Measurements from ENCODE around the gene PRKRIP1.

PRKRIP1 gene

DNA sequence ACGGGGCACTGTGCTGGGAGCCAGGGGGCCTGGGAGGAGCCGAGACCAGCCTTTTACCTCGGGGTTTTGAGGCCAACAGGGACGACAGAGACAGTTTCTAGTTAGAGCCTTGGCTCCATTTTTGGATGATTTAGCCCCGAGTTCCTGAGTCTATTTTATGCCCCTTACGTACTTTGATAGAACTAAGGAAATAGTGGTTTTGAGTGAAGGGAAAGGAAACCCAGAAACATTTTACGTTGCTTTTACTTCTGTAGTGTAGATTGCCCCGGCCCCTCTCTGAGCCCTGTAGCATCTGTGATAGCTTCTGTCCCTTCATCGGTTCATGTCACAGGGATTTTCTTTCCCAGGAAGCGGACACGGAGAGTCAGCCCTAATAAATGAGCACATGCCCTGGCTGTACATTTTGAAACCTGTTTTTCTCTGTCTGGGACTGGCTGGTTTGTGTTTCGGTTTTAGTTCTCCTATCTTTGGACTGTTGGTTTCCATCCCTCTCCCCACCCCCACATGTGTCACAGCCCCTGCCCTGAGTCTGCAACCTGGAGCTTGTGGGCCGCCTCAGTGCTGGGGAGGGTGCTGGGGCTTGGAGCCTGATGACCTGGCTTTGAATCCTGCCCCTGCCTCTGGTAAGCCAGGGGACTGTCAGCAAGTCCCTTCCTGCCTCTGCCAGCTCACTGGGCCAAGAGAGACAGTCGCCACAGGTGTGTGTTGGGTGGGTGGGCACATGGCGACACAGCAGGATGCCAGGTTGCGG, 30.3 kb downstream of the PRKRIP1 start:
- peak; percentile 95 for DNase-seq (ENCODE audit: low read depth)
- peak overlapping the region; percentile 65 for H3K4me3 ChIP-seq (ENCODE audit: low read depth, low read length)
- no peak for TF ChIP-seq CTCF (IDR thresholded peaks at IDR 0.05; ENCODE audit: insufficient read depth, low read depth, low read length, missing control alignments)

- no peak for TF ChIP-seq CTCF (IDR thresholded peaks at IDR 0.05; ENCODE audit: insufficient read depth, low read depth, low read length, missing control alignments)
- no peak for DNase-seq (ENCODE audit: low read depth)
- H3K4me3 ChIP-seq (ENCODE audit: low read depth, low read length): peak overlapping the region; percentile 65
Measured at GRCh38 chr7:102427019-102427405, 30.8 kb downstream of the PRKRIP1 start.

GRCh38 chr7:102429141-102429899, 33.2 kb downstream of the PRKRIP1 start:
- DNase-seq (ENCODE audit: low read depth): no peak
- H3K4me3 ChIP-seq (ENCODE audit: low read depth, low read length): no peak overlapping the region
- no peak for TF ChIP-seq CTCF (IDR thresholded peaks at IDR 0.05; ENCODE audit: insufficient read depth, low read depth, low read length, missing control alignments)

GRCh38 chr7:102431617-102432298, 35.6 kb downstream of the PRKRIP1 start:
- DNase-seq (ENCODE audit: low read depth): peak; percentile 82
- peak overlapping the region; percentile 72 for H3K4me3 ChIP-seq (ENCODE audit: low read depth, low read length)
- TF ChIP-seq CTCF (IDR thresholded peaks at IDR 0.05; ENCODE audit: insufficient read depth, low read depth, low read length, missing control alignments): no peak

GRCh38 chr7:102432442-102433218, 36.5 kb downstream of the PRKRIP1 start:
- no peak for TF ChIP-seq CTCF (IDR thresholded peaks at IDR 0.05; ENCODE audit: insufficient read depth, low read depth, low read length, missing control alignments)
- peak overlapping the region; percentile 72 for H3K4me3 ChIP-seq (ENCODE audit: low read depth, low read length)
- peak; percentile 68 for DNase-seq (ENCODE audit: low read depth)

DNA sequence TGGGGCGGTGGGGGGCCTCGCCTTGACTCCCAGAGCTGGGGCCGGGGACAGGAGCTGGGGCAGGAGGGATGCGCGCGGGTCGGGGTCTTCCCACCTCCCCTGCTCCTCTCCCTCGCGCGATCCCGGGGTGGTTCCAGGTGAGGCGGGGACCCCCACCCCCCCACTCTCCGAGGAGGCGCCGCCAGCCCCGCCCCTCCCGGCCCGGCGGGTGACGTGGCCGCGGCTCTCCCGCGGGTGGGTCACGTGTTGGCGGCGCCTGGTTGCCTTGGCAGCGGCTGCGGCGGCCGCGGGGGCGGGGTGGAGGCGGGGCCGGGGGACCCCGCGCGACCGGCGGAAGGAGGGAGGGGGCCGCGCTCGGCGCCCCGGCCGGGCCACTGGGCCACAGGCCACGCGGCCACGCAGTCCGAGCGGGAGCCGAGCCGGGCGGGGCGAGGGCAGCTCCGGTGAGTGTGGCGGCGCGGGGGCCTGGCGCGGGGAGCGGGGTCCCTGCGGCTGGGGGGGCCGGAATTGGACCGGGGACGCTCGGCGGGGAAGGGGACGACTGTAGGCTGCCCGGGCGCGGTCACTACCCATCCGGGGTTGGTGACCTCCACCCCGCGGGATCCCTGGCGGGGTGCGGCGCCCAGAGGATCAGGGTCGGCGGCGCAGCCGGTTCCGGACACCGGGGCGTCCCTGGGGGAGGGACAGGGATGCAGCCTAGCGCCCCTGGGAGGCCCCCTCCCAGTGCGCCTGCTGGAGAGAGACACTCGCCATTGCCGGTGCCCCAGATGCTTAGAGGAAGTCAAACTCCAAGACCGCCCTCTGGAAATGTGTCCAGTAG, 37.3 kb downstream of the PRKRIP1 start, which contains the start of gene ORAI2:
Gene ORAI2 (plus strand): TSS at position 357 of the 820 bp plus-strand sequence. CDS start 5,382 bp downstream, outside the sequence.
- DNase-seq (ENCODE audit: low read depth): peak; percentile 88

More for the DNA sequence above, 37.3 kb downstream of the PRKRIP1 start, which contains the start of gene ORAI2:
- TF ChIP-seq CTCF (IDR thresholded peaks at IDR 0.05; ENCODE audit: insufficient read depth, low read depth, low read length, missing control alignments): no peak
- H3K4me3 ChIP-seq (ENCODE audit: low read depth, low read length): peak within 1 kb of the TSS; percentile 88
